ENCODE measurements around the gene FLG. TPM values are rescaled to one million over a fixed set of nuclear protein-coding genes. Genes with fewer than 3 reads are reported as not detected.

Gene FLG
- total RNA-seq, 1 experiment from 2014 or later, result not detected

- Histone ChIP-seq H3K9me3 (no peaks in the 10 kb centered on the region), H3K36me3 (ENCODE audit: control insufficient read depth, insufficient read depth, low read length) (no peaks in the 10 kb centered on the region), H3K4me1 (no peaks in the 10 kb centered on the region), H3K27me3 (replicated peaks; ENCODE audit: control insufficient read depth, insufficient read depth, low read length) (no peaks in the 10 kb centered on the region), H3K4me3 (ENCODE audit: low read depth, low read length) (no peak overlapping the region)
- BruUV-seq (replicated peaks), result no TSS peak
- ChIA-PET CTCF (interaction anchor here (0.9 to 1.9 kb wide), 2 partner anchors 114 to 159 kb away, joined by 3 to 8 read pairs; no protein-coding TSS in a partner anchor), POLR2A (no interaction called here)
- H3K4me3 Mint-ChIP-seq (ENCODE audit: unreplicated experiment), result no peak overlapping the region
- peaks cover 10% of the 10 kb centered on the region for H3K9me3 Mint-ChIP-seq (ENCODE audit: unreplicated experiment)
- DNase-seq, result no peak
- no peak overlapping the region for H3K27ac Mint-ChIP-seq (ENCODE audit: unreplicated experiment)
- intact Hi-C loops (cut with micrococcal nuclease; ENCODE audit: unreplicated experiment), result no loop called here
- H3K36me3 Mint-ChIP-seq (ENCODE audit: insufficient read depth, unreplicated experiment), result no peaks in the 10 kb centered on the region
- peaks cover 5% of the 10 kb centered on the region for H3K27me3 Mint-ChIP-seq (ENCODE audit: insufficient read depth, unreplicated experiment)
- no peak for TF ChIP-seq CTCF (IDR thresholded peaks at IDR 0.05; ENCODE audit: insufficient read depth in 1 of 2, low read depth in 1 of 2, low read length in 1 of 2, severe bottlenecking in 1 of 2, unreplicated experiment in 1 of 2)
- H3K4me1 Mint-ChIP-seq (ENCODE audit: low read depth, unreplicated experiment), result no peaks in the 10 kb centered on the region
Measured at GRCh38 chr1:152344438-152344837, 19.4 kb upstream of the FLG start.

GRCh38 chr1:152343006-152343405, 18.0 kb upstream of the FLG start:
- Mint-ChIP-seq H3K4me3 (ENCODE audit: unreplicated experiment) (no peak overlapping the region), H3K27ac (ENCODE audit: unreplicated experiment) (no peak overlapping the region), H3K9me3 (ENCODE audit: unreplicated experiment) (peaks cover under 1% of the 10 kb centered on the region), H3K4me1 (ENCODE audit: low read depth, unreplicated experiment) (no peaks in the 10 kb centered on the region), H3K36me3 (ENCODE audit: insufficient read depth, unreplicated experiment) (no peaks in the 10 kb centered on the region), H3K27me3 (ENCODE audit: insufficient read depth, unreplicated experiment) (peaks cover 5% of the 10 kb centered on the region)
- Histone ChIP-seq H3K4me3 (ENCODE audit: low read depth, low read length) (no peak overlapping the region), H3K9me3 (no peaks in the 10 kb centered on the region), H3K36me3 (ENCODE audit: control insufficient read depth, insufficient read depth, low read length) (no peaks in the 10 kb centered on the region), H3K4me1 (no peaks in the 10 kb centered on the region), H3K27me3 (replicated peaks; ENCODE audit: control insufficient read depth, insufficient read depth, low read length) (no peaks in the 10 kb centered on the region)
- no peak for TF ChIP-seq CTCF (IDR thresholded peaks at IDR 0.05; ENCODE audit: insufficient read depth in 1 of 2, low read depth in 1 of 2, low read length in 1 of 2, severe bottlenecking in 1 of 2, unreplicated experiment in 1 of 2)
- DNase-seq, result no peak
- ChIA-PET CTCF (interaction anchor here (1.9 kb wide), 1 partner anchor 115 kb away, joined by 8 read pairs; no protein-coding TSS in a partner anchor), POLR2A (no interaction called here)
- intact Hi-C loops (cut with micrococcal nuclease; ENCODE audit: unreplicated experiment), result no loop called here
- no TSS peak for BruUV-seq (replicated peaks)

- H3K9me3 Mint-ChIP-seq (ENCODE audit: unreplicated experiment), result no peaks in the 10 kb centered on the region
Measured at GRCh38 chr1:152335399-152335798, 10.4 kb upstream of the FLG start.

More at GRCh38 chr1:152335399-152335798, 10.4 kb upstream of the FLG start:
- H3K27ac Mint-ChIP-seq (ENCODE audit: unreplicated experiment), result no peak overlapping the region
- CTCF ChIA-PET, result no interaction called here
- POLR2A ChIA-PET, result no interaction called here
- DNase-seq, result no peak
- no peaks in the 10 kb centered on the region for H3K4me1 Mint-ChIP-seq (ENCODE audit: low read depth, unreplicated experiment)
- Histone ChIP-seq H3K36me3 (ENCODE audit: control insufficient read depth, insufficient read depth, low read length) (no peaks in the 10 kb centered on the region), H3K9me3 (no peaks in the 10 kb centered on the region), H3K27me3 (replicated peaks; ENCODE audit: control insufficient read depth, insufficient read depth, low read length) (no peaks in the 10 kb centered on the region), H3K4me1 (no peaks in the 10 kb centered on the region), H3K4me3 (ENCODE audit: low read depth, low read length) (no peak overlapping the region)
- intact Hi-C loops (cut with micrococcal nuclease; ENCODE audit: unreplicated experiment), result no loop called here
- H3K27me3 Mint-ChIP-seq (ENCODE audit: insufficient read depth, unreplicated experiment), result no peaks in the 10 kb centered on the region
- no peak overlapping the region for H3K4me3 Mint-ChIP-seq (ENCODE audit: unreplicated experiment)
- H3K36me3 Mint-ChIP-seq (ENCODE audit: insufficient read depth, unreplicated experiment), result no peaks in the 10 kb centered on the region
- no peak for TF ChIP-seq CTCF (IDR thresholded peaks at IDR 0.05; ENCODE audit: insufficient read depth in 1 of 2, low read depth in 1 of 2, low read length in 1 of 2, severe bottlenecking in 1 of 2, unreplicated experiment in 1 of 2)
- BruUV-seq (replicated peaks), result no TSS peak

Data from Caco-2 (cell line).